ENCODE results near the gene FUT7.

FUT7 gene

DNA sequence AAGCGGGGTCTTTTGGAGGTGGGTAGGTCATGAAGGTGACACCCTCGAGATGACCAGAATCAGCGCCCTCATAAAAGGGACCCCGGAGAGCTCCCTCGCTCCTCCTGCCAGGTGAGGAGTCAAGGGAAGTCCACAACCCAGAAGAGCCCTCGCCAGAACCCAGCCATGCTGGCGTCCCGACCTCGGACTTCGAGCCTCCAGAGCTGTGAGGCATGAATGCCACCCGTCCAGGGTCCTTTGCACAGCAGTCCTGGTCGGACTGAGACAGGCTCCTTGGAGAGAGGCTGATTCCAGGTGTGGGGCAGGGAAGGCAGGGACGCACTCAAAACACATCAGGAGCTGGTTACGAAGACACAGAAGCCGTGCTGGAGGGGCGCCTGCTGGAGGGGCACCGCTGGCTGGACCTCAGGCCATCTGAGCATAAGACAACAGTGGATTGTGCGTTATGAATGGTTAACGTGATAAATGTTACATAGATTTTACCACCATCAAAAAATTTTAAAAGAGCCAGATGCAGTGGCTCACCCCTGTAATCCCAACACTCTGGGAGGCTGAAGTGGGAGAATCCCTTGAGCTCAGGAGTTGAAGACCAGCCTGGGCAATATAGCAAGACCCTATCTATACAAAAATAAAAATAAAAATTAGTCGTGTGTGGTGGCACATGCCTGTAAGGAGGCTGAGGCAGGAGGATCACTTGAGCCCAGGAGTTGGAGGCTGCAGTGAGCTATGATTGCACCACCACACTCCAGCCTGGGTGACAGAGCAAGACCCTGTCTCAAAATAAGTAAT lies 29.8 kb downstream of the FUT7 start:
- no peak for DNase-seq (ENCODE audit: low read depth in 2 of 2)

GRCh38 chr9:137000177-137000930 lies 31.5 kb downstream of the FUT7 start:
- peak in 1 of 2 experiments; percentile 22 for DNase-seq (ENCODE audit: low read depth in 2 of 2)

- DNase-seq (ENCODE audit: low read depth in 2 of 2): no peak
Observed at GRCh38 chr9:136997830-136998234, 34.1 kb downstream of the FUT7 start.

GRCh38 chr9:136997371-136997770 lies 34.5 kb downstream of the FUT7 start:
- DNase-seq (ENCODE audit: low read depth in 2 of 2): no peak

DNA sequence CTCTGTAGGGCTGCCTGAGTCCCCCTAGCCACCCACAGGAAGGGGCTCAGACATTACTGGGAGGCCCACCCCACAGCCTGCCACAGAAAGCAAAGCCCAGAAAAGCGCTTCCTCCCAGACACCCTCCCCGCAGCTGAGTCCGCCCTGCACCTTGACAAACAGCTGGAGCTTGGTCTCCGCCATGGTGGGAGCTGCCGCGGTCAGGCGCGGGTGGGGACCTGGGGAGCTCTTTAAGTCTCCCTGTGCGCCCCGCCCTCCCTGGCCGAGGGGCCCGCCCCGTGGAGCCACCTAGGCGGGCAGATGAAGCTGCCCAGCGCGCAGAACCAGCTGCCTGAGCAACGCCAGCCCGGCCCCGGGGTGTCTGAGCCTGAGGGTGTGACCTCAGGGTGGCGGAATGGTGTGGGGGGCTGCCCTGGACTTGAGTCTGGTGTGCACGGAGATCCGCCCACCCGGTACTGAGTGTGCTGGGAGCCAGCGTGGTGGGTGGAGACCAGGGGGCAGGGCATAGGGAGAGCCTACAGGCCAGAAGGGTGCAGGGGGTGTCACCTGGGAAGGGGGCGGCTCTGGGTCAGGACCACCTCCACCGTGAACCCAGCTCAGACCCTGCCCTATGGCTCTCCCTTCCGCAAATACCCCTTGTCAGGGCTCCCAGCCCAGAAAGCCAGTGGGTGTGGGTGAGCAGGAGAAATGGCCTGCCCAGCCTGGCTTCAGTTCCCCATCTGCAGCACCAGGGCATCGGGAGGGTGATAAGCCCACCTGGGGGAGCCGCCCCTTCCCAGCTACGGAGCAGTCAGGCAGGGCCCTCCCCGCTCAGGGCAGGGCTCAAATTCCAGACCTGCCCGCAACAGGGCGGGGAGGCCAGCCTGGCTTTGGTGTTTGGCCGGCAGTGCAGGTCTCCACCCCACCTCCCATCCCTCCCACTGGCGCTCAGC lies 35.3 kb downstream of the FUT7 start, which contains the start of gene CLIC3:
Gene CLIC3, minus strand, starts transcription at position 208 of the 932 bp plus-strand sequence. Its CDS starts 25 bp downstream, at position 183.
- DNase-seq (ENCODE audit: low read depth in 2 of 2): no peak

DNA sequence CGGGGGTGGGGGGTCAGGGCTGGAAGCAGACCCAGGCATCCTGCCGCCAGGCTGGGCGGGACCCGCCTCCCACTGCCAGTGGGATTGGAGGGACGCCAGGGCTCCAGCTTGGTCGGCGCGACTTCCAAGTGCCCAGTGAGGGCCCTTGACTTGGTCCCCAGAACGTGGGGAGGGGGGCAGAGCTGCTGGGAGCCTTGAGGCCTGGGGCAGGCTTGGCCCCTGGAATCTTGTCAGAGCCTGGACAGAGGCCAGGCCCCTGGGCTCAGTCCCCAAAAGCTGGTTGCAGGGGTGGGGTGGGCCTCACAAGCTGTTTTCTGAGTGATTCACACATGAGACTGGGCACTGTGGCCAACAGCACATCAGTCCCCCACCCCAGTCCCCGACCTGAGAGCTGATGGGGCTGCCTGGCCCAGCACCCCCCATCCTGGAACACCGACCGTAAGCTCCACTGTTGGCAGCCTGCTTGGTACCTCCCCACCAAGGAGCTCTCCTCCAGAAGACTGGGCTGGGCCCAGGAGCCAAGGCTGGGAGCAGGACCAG lies 36.0 kb downstream of the FUT7 start:
- DNase-seq (ENCODE audit: low read depth in 2 of 2): no peak

GRCh38 chr9:136995362-136995761 lies 36.5 kb downstream of the FUT7 start:
- no peak for DNase-seq (ENCODE audit: low read depth in 2 of 2)

GRCh38 chr9:136994888-136995230 lies 37.0 kb downstream of the FUT7 start:
- no peak for DNase-seq (ENCODE audit: low read depth in 2 of 2)

DNA sequence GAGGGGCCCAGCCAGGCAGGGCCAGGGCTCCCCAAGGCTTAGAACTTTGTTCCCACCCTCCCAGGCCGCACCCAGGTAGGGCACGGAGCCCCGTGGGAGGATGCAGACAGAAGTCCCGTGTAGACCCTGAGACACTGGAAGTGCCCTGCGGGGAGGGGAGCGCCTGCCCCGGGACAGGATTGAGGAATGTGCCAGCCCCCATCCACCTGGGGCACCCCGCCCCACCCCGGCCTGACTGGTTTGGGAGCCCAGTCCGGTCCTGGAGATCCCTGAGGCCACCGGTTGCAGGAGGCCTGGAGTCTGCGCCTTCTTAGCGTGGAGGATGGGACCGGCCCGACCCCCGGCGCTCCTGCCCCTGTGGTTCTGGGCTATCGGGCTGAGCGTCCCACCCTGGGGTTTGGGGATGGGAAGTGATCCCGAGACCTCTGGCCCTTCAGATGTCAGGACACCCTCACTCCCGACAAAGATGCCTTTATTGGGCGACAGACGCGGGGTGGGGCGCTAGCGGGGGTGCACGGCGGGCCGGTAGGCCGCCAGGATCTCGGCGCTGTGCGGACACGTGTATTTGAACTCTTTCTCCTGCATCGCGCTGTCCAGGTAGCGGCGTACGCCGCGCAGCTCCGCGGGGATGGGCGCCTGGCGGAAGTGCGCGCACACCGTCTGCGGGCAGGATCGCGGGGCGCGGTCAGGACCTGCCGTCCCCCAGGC lies 37.6 kb downstream of the FUT7 start:
- DNase-seq (ENCODE audit: low read depth in 2 of 2): no peak

GRCh38 chr9:136992819-136993369 lies 39.0 kb downstream of the FUT7 start:
- no peak for DNase-seq (ENCODE audit: low read depth in 2 of 2)

DNA sequence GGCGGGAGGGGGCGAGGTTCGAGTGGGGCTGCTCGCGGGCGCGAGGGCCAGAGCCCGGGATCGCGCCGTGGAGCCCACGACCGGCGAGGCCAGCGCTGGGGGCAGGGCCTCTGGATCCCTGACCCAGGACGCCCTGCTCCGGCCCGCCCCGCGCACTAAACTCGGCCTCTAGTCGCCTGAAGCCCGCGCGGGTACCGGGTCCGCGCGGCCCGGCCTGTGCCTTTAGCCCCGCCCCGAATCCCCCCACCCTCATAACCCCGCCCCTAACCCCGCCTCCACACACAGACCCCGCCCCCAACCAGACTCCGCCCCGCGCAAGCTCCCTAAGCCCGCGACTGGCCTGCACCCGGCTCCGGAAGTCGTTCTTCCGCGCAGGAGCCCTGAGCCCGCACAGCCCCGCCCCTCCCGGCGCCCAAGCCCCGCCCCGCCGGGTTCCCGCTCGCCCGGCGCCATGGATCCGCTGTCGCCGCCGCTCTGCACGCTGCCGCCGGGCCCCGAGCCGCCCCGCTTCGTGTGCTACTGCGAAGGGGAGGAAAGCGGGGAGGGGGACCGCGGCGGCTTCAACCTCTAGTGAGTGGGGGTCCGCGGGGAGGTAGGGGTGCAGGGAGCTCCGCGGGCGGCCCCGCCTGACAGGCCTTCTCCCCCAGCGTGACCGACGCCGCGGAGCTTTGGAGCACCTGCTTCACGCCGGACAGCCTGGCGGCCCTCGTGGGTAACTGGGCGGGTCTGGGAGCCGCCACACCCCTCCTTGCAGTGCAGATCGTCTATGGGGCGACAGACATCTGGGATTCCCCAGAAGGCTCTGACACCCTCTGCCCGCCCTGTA lies 39.7 kb downstream of the FUT7 start, which contains the start of gene PAXX:
Gene PAXX, plus strand, starts transcription at position 430 of the 826 bp plus-strand sequence. Its CDS starts 22 bp downstream, at position 452.
- peak; percentile 65 to 72 for DNase-seq (ENCODE audit: low read depth in 2 of 2)

DNA sequence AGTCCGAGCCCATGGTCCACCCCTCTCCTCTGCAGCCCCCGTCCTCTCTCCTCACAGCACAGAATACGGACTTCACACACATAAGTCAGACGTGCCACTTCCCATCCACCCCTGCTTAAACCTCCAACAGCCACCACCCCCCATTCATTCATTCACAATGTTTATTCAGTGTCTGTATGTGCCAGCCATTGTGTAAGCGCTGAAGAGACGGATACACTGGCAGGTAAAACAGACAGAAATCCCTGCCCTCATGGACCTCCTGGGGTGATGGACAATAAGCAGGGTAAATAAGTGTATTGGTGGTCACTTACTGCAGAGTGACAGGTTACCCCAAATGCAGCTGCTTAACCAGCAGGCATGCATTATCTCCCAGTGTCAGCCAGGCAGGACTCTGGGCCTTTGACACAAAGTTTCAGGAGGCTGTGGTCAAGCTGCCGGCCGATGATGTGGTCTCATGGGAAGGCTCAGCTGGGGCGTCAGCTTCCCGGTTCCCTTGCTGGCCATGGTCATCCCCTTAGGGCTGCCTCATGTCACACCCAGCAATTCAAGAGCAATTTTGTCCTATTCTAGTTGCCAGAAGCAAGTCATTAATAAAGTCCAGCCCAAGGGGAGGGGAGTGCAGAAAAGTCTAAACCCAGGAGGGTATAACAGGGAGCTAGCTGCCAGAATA lies 41.5 kb downstream of the FUT7 start:
- no peak for DNase-seq (ENCODE audit: low read depth in 2 of 2)

GRCh38 chr9:136988872-136989271 lies 43.0 kb downstream of the FUT7 start:
- no peak for DNase-seq (ENCODE audit: low read depth in 2 of 2)

- DNase-seq (ENCODE audit: low read depth in 2 of 2): no peak
Observed at GRCh38 chr9:136985853-136986252, 46.0 kb downstream of the FUT7 start.

DNA sequence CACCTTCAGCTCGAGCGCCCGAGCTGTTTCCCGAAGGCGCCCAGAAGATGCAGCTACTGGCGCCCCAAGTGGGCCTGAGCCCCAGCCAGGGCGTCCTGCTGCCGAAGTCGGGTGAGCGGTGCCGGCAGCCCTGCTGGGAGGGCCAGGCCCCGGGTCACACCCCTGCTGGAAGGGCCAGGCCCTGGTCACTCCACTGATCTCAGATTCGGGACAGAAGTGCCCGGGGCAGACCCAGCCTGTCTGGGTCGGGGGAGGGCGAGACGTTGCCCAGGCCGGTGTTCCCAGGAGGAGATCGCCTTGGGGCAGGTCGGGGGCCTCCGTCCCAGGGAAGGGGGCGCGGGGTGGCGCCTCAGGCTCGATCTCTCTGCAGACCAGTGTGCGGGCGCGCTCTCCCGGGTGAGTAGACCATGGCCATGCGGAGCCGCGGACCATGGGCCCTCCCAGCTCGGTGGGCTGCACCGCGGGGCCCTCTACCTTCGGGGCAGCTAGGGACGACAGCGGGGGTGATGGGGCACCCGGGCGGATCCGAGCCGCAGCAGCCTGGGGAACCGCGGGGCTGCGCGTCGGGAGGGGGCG lies 46.8 kb downstream of the FUT7 start:
- DNase-seq (ENCODE audit: low read depth in 2 of 2): no peak

DNA sequence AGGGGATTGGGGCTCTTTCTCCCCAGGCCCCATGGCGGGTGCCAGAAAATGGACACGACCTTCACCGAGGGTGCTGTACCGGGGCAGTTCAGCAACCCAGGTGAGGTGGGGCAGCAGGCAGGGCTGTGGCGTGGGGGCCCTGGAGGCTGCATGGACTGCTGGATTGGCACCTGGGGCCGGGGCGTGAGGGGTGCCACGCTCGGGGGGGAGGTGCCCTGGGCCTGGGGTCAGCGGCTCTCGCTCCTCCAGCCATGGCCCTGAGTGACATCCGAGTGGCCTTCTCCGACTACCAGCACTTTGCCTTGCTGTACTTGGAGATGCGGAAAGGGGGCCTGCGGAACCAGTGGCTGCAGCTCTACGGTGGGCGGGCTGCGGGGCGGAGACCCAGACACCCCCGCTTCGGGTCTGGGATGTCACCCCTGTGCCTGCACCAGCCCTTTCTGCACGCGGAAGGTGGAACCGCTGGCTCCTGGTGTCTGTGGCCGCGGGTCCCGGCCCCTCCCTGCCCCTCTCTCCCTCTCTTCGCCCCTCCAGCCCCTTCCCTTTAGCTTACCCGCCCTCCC lies 47.3 kb downstream of the FUT7 start:
- no peak for DNase-seq (ENCODE audit: low read depth in 2 of 2)

GRCh38 chr9:136983656-136984314 lies 48.1 kb downstream of the FUT7 start:
- DNase-seq (ENCODE audit: low read depth in 2 of 2): no peak

DNA sequence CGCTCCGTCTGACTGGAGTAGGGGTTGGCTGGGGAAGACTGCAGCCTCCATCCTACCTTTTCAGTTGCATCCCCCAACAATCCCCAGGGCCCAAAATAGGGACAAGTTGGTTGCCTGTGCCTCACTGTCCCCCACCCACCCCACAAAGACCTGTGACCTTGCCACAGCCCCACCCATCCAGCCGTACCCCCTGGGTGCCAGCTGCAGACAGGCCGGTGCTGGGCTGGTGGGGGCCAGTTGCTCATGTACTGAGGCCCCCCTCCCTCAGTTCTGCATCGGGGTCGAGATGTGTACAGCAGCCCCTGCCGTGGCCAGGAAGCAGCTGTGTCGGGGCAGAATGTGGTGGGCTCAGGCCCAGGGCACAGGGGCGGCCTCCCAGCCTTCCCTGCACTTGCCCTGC lies 48.7 kb downstream of the FUT7 start:
- DNase-seq (ENCODE audit: low read depth in 2 of 2): no peak
